Spleen (tissue), 7 donors: ENCODE results near the gene FCRL2.

ENCODE experiments used
- CTCF ChIP-seq, 11 experiments: fragments of 200-600 bp in 7 of 11; fragments of 450-650 bp in 4 of 11; sonication (generic) in 4 of 11; IDR thresholded peaks in 8 of 11; conservative IDR thresholded peaks in 3 of 11; 1 replicate in 7 of 11; 2 replicates in 4 of 11; pipeline versions ENCODE4 v1.4.0 to v1.8.0; 2016 to 2021; ENCODE audit warnings: antibody characterized with exemption in 11 of 11, inconsistent platforms in 4 of 11, mild to moderate bottlenecking in 1 of 11
- POLR2A ChIP-seq, 3 donors: fragments of 450-650 bp; IDR thresholded peaks; one replicate each; pipeline ENCODE4 v1.5.1; 2017; ENCODE audit warnings: antibody characterized with exemption in 3 of 3, mild to moderate bottlenecking in 1 of 3
- POLR2AphosphoS5 ChIP-seq, 3 donors: sonication (generic); formaldehyde crosslinking; IDR thresholded peaks; one replicate each; pipeline ENCODE4 v1.5.1; 2017; ENCODE audit warnings: antibody characterized with exemption in 3 of 3
- donor health status: DM: no; HTN: no; CAD: no; lungs with moderate emphysema.
- donor health status: DM: no; HTN: no; CAD: no.
- donor health status: DM: no; HTN: no; CAD: no.

GRCh38 chr1:157784801-157785200 is 7.9 kb upstream of the FCRL2 start:
- TF ChIP-seq POLR2A (IDR thresholded peaks at IDR 0.05) (no peak), CTCF (IDR thresholded peaks at IDR 0.05 in 8 of 11, conservative IDR thresholded peaks at IDR 0.05 in 3 of 11) (no peak), POLR2AphosphoS5 (IDR thresholded peaks at IDR 0.05) (no peak)
